Rectal smooth muscle tissue (tissue), 1 donor: Measurements from ENCODE around the gene EVL.

Source experiments
- H3K27ac ChIP-seq: one replicate; pipeline ENCODE4 v1.7.0; 2013; ENCODE audit warnings: low read depth, low read length, inconsistent platforms
- H3K27me3 ChIP-seq: one replicate; pipeline ENCODE4 v1.7.0; 2013; ENCODE audit warnings: low read length; ENCODE audit not compliant: control insufficient read depth, insufficient read depth
- H3K36me3 ChIP-seq: one replicate; pipeline ENCODE4 v1.7.0; 2013; ENCODE audit warnings: low read length; ENCODE audit not compliant: control insufficient read depth, insufficient read depth
- H3K4me1 ChIP-seq: one replicate; pipeline ENCODE4 v1.7.0; 2013; ENCODE audit warnings: low read length; ENCODE audit not compliant: control insufficient read depth, insufficient read depth
- H3K4me3 ChIP-seq: one replicate; pipeline ENCODE4 v1.7.0; 2013; ENCODE audit warnings: low read length
- H3K9ac ChIP-seq: one replicate; pipeline ENCODE4 v1.7.0; 2013; ENCODE audit warnings: low read length

The EVL gene

GRCh38 chr14:100122481-100123223 is 57.4 kb downstream of the EVL start:
- Histone ChIP-seq H3K36me3 (peaks cover 10% of the 10 kb centered on the region), H3K9ac (no peak overlapping the region), H3K4me1 (no peaks in the 10 kb centered on the region), H3K4me3 (no peak overlapping the region), H3K27ac (no peak overlapping the region), H3K27me3 (no peaks in the 10 kb centered on the region)

GRCh38 chr14:100123618-100124017 is 58.4 kb downstream of the EVL start:
- Histone ChIP-seq H3K36me3 (peaks cover 13% of the 10 kb centered on the region), H3K4me1 (no peaks in the 10 kb centered on the region), H3K27me3 (no peaks in the 10 kb centered on the region), H3K9ac (no peak overlapping the region), H3K27ac (no peak overlapping the region), H3K4me3 (no peak overlapping the region)

- no peak overlapping the region for H3K27ac ChIP-seq
- no peaks in the 10 kb centered on the region for H3K27me3 ChIP-seq
- no peaks in the 10 kb centered on the region for H3K4me1 ChIP-seq
- peaks cover 13% of the 10 kb centered on the region for H3K36me3 ChIP-seq
- H3K9ac ChIP-seq: no peak overlapping the region
- no peak overlapping the region for H3K4me3 ChIP-seq
Observed at GRCh38 chr14:100124551-100125088, 59.4 kb downstream of the EVL start.

- Histone ChIP-seq H3K9ac (no peak overlapping the region), H3K27me3 (no peaks in the 10 kb centered on the region), H3K27ac (no peak overlapping the region), H3K36me3 (peaks cover 13% of the 10 kb centered on the region), H3K4me3 (no peak overlapping the region), H3K4me1 (no peaks in the 10 kb centered on the region)
Observed at GRCh38 chr14:100126401-100126800, 61.2 kb downstream of the EVL start.

- Histone ChIP-seq H3K27ac (no peak overlapping the region), H3K4me1 (no peaks in the 10 kb centered on the region), H3K4me3 (no peak overlapping the region), H3K27me3 (no peaks in the 10 kb centered on the region), H3K36me3 (peaks cover 13% of the 10 kb centered on the region), H3K9ac (no peak overlapping the region)
Observed at GRCh38 chr14:100127853-100128455, 62.7 kb downstream of the EVL start.

- Histone ChIP-seq H3K4me1 (no peaks in the 10 kb centered on the region), H3K9ac (no peak overlapping the region)
Observed at GRCh38 chr14:100128688-100129087, 63.5 kb downstream of the EVL start.

GRCh38 chr14:100129161-100129589 is 64.0 kb downstream of the EVL start:
- no peak overlapping the region for H3K4me3 ChIP-seq

More at GRCh38 chr14:100128688-100129087, 63.5 kb downstream of the EVL start:
- no peak overlapping the region for H3K4me3 ChIP-seq
- H3K36me3 ChIP-seq: peaks cover 13% of the 10 kb centered on the region
- no peaks in the 10 kb centered on the region for H3K27me3 ChIP-seq
- H3K27ac ChIP-seq: no peak overlapping the region

GRCh38 chr14:100130521-100130920 is 65.3 kb downstream of the EVL start:
- H3K4me3 ChIP-seq: no peak overlapping the region
- no peak overlapping the region for H3K27ac ChIP-seq
- peaks cover 7% of the 10 kb centered on the region for H3K36me3 ChIP-seq
- H3K27me3 ChIP-seq: no peaks in the 10 kb centered on the region
- H3K9ac ChIP-seq: no peak overlapping the region
- H3K4me1 ChIP-seq: no peaks in the 10 kb centered on the region

More at GRCh38 chr14:100129161-100129589, 64.0 kb downstream of the EVL start:
- Histone ChIP-seq H3K36me3 (peaks cover 12% of the 10 kb centered on the region), H3K4me1 (no peaks in the 10 kb centered on the region), H3K27ac (no peak overlapping the region), H3K27me3 (no peaks in the 10 kb centered on the region), H3K9ac (no peak overlapping the region)

GRCh38 chr14:100131181-100131580 is 66.0 kb downstream of the EVL start:
- Histone ChIP-seq H3K36me3 (peaks cover 7% of the 10 kb centered on the region), H3K4me1 (no peaks in the 10 kb centered on the region), H3K9ac (no peak overlapping the region), H3K4me3 (no peak overlapping the region), H3K27ac (no peak overlapping the region), H3K27me3 (no peaks in the 10 kb centered on the region)

- Histone ChIP-seq H3K27me3 (no peaks in the 10 kb centered on the region), H3K9ac (no peak overlapping the region), H3K36me3 (peaks cover 6% of the 10 kb centered on the region), H3K4me1 (no peaks in the 10 kb centered on the region), H3K27ac (no peak overlapping the region), H3K4me3 (no peak overlapping the region)
Observed at GRCh38 chr14:100132161-100132902, 67.1 kb downstream of the EVL start.

- no peaks in the 10 kb centered on the region for H3K4me1 ChIP-seq
- H3K4me3 ChIP-seq: no peak overlapping the region
- no peak overlapping the region for H3K9ac ChIP-seq
- no peak overlapping the region for H3K27ac ChIP-seq
- H3K36me3 ChIP-seq: no peaks in the 10 kb centered on the region
- H3K27me3 ChIP-seq: no peaks in the 10 kb centered on the region
Observed at GRCh38 chr14:100132903-100133510, 67.8 kb downstream of the EVL start.

- no peaks in the 10 kb centered on the region for H3K4me1 ChIP-seq
- no peak overlapping the region for H3K9ac ChIP-seq
- no peaks in the 10 kb centered on the region for H3K27me3 ChIP-seq
- H3K27ac ChIP-seq: no peak overlapping the region
- no peaks in the 10 kb centered on the region for H3K36me3 ChIP-seq
- no peak overlapping the region for H3K4me3 ChIP-seq
Observed at GRCh38 chr14:100134586-100134985, 69.4 kb downstream of the EVL start.
